Endothelial cell of umbilical vein (primary cell): Measurements from ENCODE around the gene P3H2. TPM values are rescaled to one million over a fixed set of nuclear protein-coding genes. Genes with fewer than 3 reads are reported as not detected.

Source experiments
- BruUV-seq: library from RNA; stranded (reverse); fragments of 400-500 nt; replicated peaks from 2 replicates; lab custom pipeline; 2021; lab: Mats Ljungman, UMichigan
- CTCF ChIA-PET: fragments of 300-600, 350-600 bp; sonication (Branson Sonifier 250); formaldehyde crosslinking; loops from one replicate; lab custom pipeline; 2021; ENCODE audit warnings: antibody characterized with exemption, inconsistent platforms; lab: Charles Lee
- POLR2A ChIA-PET: fragments of 300-600, 350-600 bp; sonication (Branson Sonifier 250); formaldehyde crosslinking; loops from one replicate; lab custom pipeline; 2021; ENCODE audit warnings: antibody characterized with exemption, inconsistent platforms; lab: Charles Lee
- DNase-seq: peaks from one replicate; pipeline ENCODE4 v3.0.0-alpha.2; 2011; ENCODE audit warnings: low read depth, low spot score
- FAIRE-seq: peaks from 2 replicates; lab custom pipeline; 2011; peaks lifted over from hg19 to GRCh38; lab: Jason Lieb, UNC
- H2AFZ ChIP-seq: 2 replicates; pipeline ENCODE4 v1.6.0; 2012; ENCODE audit warnings: low read depth, low read length, control low read depth, inconsistent platforms
- H3K27ac ChIP-seq: 2 replicates; pipeline ENCODE4 v1.5.1; 2011; ENCODE audit warnings: low read depth, mild to moderate bottlenecking, control low read depth, low read length, moderate library complexity; ENCODE audit not compliant: insufficient read depth
- H3K27me3 ChIP-seq, 2 experiments: 2 replicates each; pipeline versions ENCODE4 v1.6.0 to v1.6.1; 2011; ENCODE audit warnings: low read length in 2 of 2, mixed read lengths in 1 of 2; ENCODE audit not compliant: control insufficient read depth in 2 of 2, insufficient read depth in 2 of 2
- H3K36me3 ChIP-seq, 2 experiments: 2 replicates in 1 of 2; 3 replicates in 1 of 2; pipeline ENCODE4 v1.5.1; 2011; ENCODE audit warnings: low read length in 2 of 2, mild to moderate bottlenecking in 1 of 2, moderate library complexity in 1 of 2; ENCODE audit not compliant: control insufficient read depth in 2 of 2, insufficient read depth in 2 of 2; ENCODE audit errors: extremely low read depth in 1 of 2
- H3K4me1 ChIP-seq: 3 replicates; pipeline ENCODE4 v1.5.1; 2011; ENCODE audit warnings: mild to moderate bottlenecking, low read length; ENCODE audit not compliant: control insufficient read depth, insufficient read depth; ENCODE audit errors: extremely low read depth
- H3K4me2 ChIP-seq: 2 replicates; pipeline ENCODE4 v1.6.1; 2011; ENCODE audit warnings: low read length, control low read depth, mixed read lengths; ENCODE audit not compliant: insufficient read depth
- H3K4me3 ChIP-seq, 3 experiments: fragments of 200-600 bp in 1 of 3; sonication (generic), shearing (Covaris generic) in 1 of 3; replicated peaks in 1 of 3; 2 replicates each; pipeline ENCODE4 v1.5.1; 2011 to 2016; ENCODE audit warnings: control low read depth in 3 of 3, low read length in 3 of 3, mild to moderate bottlenecking in 2 of 3, inconsistent platforms in 1 of 3, low read depth in 1 of 3, moderate library complexity in 1 of 3; ENCODE audit not compliant: insufficient read depth in 1 of 3
- H3K79me2 ChIP-seq: 2 replicates; pipeline ENCODE4 v1.6.0; 2012; ENCODE audit warnings: low read length, inconsistent platforms; ENCODE audit not compliant: control insufficient read depth, insufficient read depth
- H3K9ac ChIP-seq: replicated peaks from 2 replicates; pipeline ENCODE3; 2011; ENCODE audit warnings: low read length, control low read depth; ENCODE audit not compliant: insufficient read depth; ENCODE audit errors: extremely low read depth
- H3K9me1 ChIP-seq: replicated peaks from 3 replicates; pipeline ENCODE4 v1.6.0; 2011; ENCODE audit warnings: mild to moderate bottlenecking, low read length; ENCODE audit not compliant: control insufficient read depth, insufficient read depth; ENCODE audit errors: extremely low read depth
- H3K9me3 ChIP-seq: replicated peaks from 2 replicates; pipeline ENCODE4 v1.5.1; 2012; ENCODE audit warnings: low read length, inconsistent platforms; ENCODE audit not compliant: control insufficient read depth, insufficient read depth
- H4K20me1 ChIP-seq: replicated peaks from 2 replicates; pipeline ENCODE3; 2011; ENCODE audit warnings: mild to moderate bottlenecking, low read length; ENCODE audit not compliant: control insufficient read depth, insufficient read depth; ENCODE audit errors: extremely low read depth
- EZH2 ChIP-seq: IDR thresholded peaks from 2 replicates; pipeline ENCODE4 v1.6.1; 2012; ENCODE audit warnings: borderline replicate concordance, low read depth, mild to moderate bottlenecking, moderate library complexity, low read length, inconsistent platforms; ENCODE audit not compliant: severe bottlenecking
- FOS ChIP-seq: IDR thresholded peaks from 2 replicates; pipeline ENCODE4 v1.6.1; 2011; ENCODE audit warnings: mild to moderate bottlenecking, low read length, moderate library complexity, borderline replicate concordance; ENCODE audit not compliant: insufficient read depth
- GATA2 ChIP-seq: IDR thresholded peaks from 2 replicates; pipeline ENCODE4 v1.7.0; 2011; ENCODE audit warnings: low read depth, mild to moderate bottlenecking, moderate library complexity, mixed read lengths, low read length; ENCODE audit not compliant: insufficient read length, insufficient read depth
- JUN ChIP-seq: IDR thresholded peaks from 2 replicates; pipeline ENCODE4 v1.6.1; 2011; ENCODE audit warnings: borderline replicate concordance, low read depth; ENCODE audit not compliant: insufficient read length, insufficient read depth
- MAX ChIP-seq: IDR thresholded peaks from 2 replicates; pipeline ENCODE4 v1.6.1; 2011; ENCODE audit not compliant: insufficient read depth, insufficient read length
- MYC ChIP-seq: IDR thresholded peaks from one replicate; pipeline ENCODE4 v1.6.1; 2011; ENCODE audit warnings: mild to moderate bottlenecking, low read depth, low read length
- POLR2A ChIP-seq: IDR thresholded peaks from 2 replicates; pipeline ENCODE4 v1.6.1; 2012; ENCODE audit warnings: low read depth, mild to moderate bottlenecking, control low read depth, low read length
- POLR2AphosphoS5 ChIP-seq: IDR thresholded peaks from 2 replicates; pipeline ENCODE4 v1.6.1; 2012; ENCODE audit warnings: low read depth, mild to moderate bottlenecking, control low read depth, low read length, moderate library complexity; ENCODE audit not compliant: insufficient read depth
- dilution Hi-C: fragments of 300-500 bp; cut with MboI; formaldehyde crosslinking; loops from one replicate; pipeline ENCODE4 v1.15.0; 2019; ENCODE audit warnings: low sequenced_read_pairs; ENCODE audit not compliant: extremely low pct_ligation_motif_present
- intact Hi-C: fragments of 100-400 bp; cut with micrococcal nuclease; formaldehyde crosslinking; loops from one replicate; pipeline ENCODE4 v1.10.0; 2022
- polyA plus RNA-seq, 4 experiments: library from polyadenylated mRNA; depleted of rRNA in 3 of 4; stranded (reverse) in 3 of 4; unstranded in 1 of 4; fragments of >200 nt; gene quantifications; 2 replicates each; pipeline versions ENCODE4 v1.2.1 to v1.2.3, GENCODE V29; 2011 to 2012; ENCODE audit warnings: missing spikeins in 1 of 4
- total RNA-seq: library from RNA; stranded (reverse); gene quantifications from 2 replicates; pipeline ENCODE4 v1.2.3, GENCODE V29; 2021
- TF ChIP-seq, protein P1 (sequence below), 2 donors: IDR thresholded peaks; 1 replicate in 1 of 2; 2 replicates in 1 of 2; pipeline ENCODE4 v1.5.1; 2011; ENCODE audit warnings: low read length in 2 of 2, mild to moderate bottlenecking in 2 of 2, moderate library complexity in 2 of 2, control low read depth in 1 of 2, inconsistent platforms in 1 of 2, low read depth in 1 of 2; ENCODE audit not compliant: insufficient read depth in 1 of 2; ENCODE audit errors: extremely low read depth in 1 of 2

P3H2 gene
- total and polyA plus RNA-seq, 2 donors (not counting 3 experiments of a cell fraction or from before 2014, with no cell fraction given), result 6.6 to 6.8 TPM

- Histone ChIP-seq H3K4me1 (peaks cover 9% of the 10 kb centered on the region), H3K9ac (no peak overlapping the region), H3K36me3 (no peaks in the 10 kb centered on the region), H3K9me3 (no peaks in the 10 kb centered on the region), H3K79me2 (no peaks in the 10 kb centered on the region), H3K27ac (no peak overlapping the region), H3K27me3 (no peaks in the 10 kb centered on the region), H3K4me3 (no peak overlapping the region), H3K4me2 (no peak overlapping the region), H2AFZ (no peak overlapping the region), H3K9me1 (no peaks in the 10 kb centered on the region), H4K20me1 (no peaks in the 10 kb centered on the region)
- intact Hi-C loops, result no loop called here
- TF ChIP-seq JUN, result no peak
- no peak for TF ChIP-seq MAX
- TF ChIP-seq POLR2AphosphoS5, result no peak
- TF ChIP-seq POLR2A, result no peak
- no peak for TF ChIP-seq FOS
- TF ChIP-seq GATA2, result no peak
- TF ChIP-seq, protein P1, sequence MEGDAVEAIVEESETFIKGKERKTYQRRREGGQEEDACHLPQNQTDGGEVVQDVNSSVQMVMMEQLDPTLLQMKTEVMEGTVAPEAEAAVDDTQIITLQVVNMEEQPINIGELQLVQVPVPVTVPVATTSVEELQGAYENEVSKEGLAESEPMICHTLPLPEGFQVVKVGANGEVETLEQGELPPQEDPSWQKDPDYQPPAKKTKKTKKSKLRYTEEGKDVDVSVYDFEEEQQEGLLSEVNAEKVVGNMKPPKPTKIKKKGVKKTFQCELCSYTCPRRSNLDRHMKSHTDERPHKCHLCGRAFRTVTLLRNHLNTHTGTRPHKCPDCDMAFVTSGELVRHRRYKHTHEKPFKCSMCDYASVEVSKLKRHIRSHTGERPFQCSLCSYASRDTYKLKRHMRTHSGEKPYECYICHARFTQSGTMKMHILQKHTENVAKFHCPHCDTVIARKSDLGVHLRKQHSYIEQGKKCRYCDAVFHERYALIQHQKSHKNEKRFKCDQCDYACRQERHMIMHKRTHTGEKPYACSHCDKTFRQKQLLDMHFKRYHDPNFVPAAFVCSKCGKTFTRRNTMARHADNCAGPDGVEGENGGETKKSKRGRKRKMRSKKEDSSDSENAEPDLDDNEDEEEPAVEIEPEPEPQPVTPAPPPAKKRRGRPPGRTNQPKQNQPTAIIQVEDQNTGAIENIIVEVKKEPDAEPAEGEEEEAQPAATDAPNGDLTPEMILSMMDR (IDR thresholded peaks at IDR 0.05; ENCODE audit: extremely low read depth in 1 of 2, insufficient read depth in 1 of 2, low read depth in 1 of 2, low read length in 2 of 2), result no peak
- no peak for TF ChIP-seq MYC
- no peak for TF ChIP-seq EZH2
- ChIA-PET CTCF (interaction anchor here (1.1 to 1.3 kb wide), 3 partner anchors 10 to 67 kb away, joined by 3 to 11 read pairs (median 3); no protein-coding TSS in a partner anchor), POLR2A (no interaction called here)
- dilution Hi-C loops, result no loop called here
- DNase-seq, result no peak
- no TSS peak for BruUV-seq
- FAIRE-seq, result no peak
Observed at GRCh38 chr3:190099099-190099498, 21.6 kb downstream of the P3H2 start.
